Measurements from ENCODE around the gene GPI.

GPI gene

GRCh38 chr19:34405892-34406660 is 41.1 kb downstream of the GPI start:
- DNase-seq (ENCODE audit: low spot score): no peak
- TF ChIP-seq CTCF (IDR thresholded peaks at IDR 0.05; ENCODE audit: borderline replicate concordance, control extremely low read depth, extremely low read depth, insufficient read depth, missing control alignments): no peak
- in situ Hi-C loops (cut with MboI; ENCODE audit: low sequenced_read_pairs, unreplicated experiment): no loop called here

GRCh38 chr19:34408411-34408810 is 43.4 kb downstream of the GPI start:
- no peak for DNase-seq (ENCODE audit: low spot score)
- in situ Hi-C loops (cut with MboI; ENCODE audit: low sequenced_read_pairs, unreplicated experiment): no loop called here
- TF ChIP-seq CTCF (IDR thresholded peaks at IDR 0.05; ENCODE audit: borderline replicate concordance, control extremely low read depth, extremely low read depth, insufficient read depth, missing control alignments): no peak

GRCh38 chr19:34409189-34410164 is 44.5 kb downstream of the GPI start:
- in situ Hi-C loops (cut with MboI; ENCODE audit: low sequenced_read_pairs, unreplicated experiment): no loop called here
- no peak for DNase-seq (ENCODE audit: low spot score)
- no peak for TF ChIP-seq CTCF (IDR thresholded peaks at IDR 0.05; ENCODE audit: borderline replicate concordance, control extremely low read depth, extremely low read depth, insufficient read depth, missing control alignments)

- no peak for DNase-seq (ENCODE audit: low spot score)
- in situ Hi-C loops (cut with MboI; ENCODE audit: low sequenced_read_pairs, unreplicated experiment): no loop called here
- TF ChIP-seq CTCF (IDR thresholded peaks at IDR 0.05; ENCODE audit: borderline replicate concordance, control extremely low read depth, extremely low read depth, insufficient read depth, missing control alignments): no peak
Measured at GRCh38 chr19:34411216-34411615, 46.2 kb downstream of the GPI start.

GRCh38 chr19:34416021-34416545 is 51.1 kb downstream of the GPI start:
- in situ Hi-C loops (cut with MboI; ENCODE audit: low sequenced_read_pairs, unreplicated experiment): no loop called here
- no peak for DNase-seq (ENCODE audit: low spot score)
- TF ChIP-seq CTCF (IDR thresholded peaks at IDR 0.05; ENCODE audit: borderline replicate concordance, control extremely low read depth, extremely low read depth, insufficient read depth, missing control alignments): no peak

- TF ChIP-seq CTCF (IDR thresholded peaks at IDR 0.05; ENCODE audit: borderline replicate concordance, control extremely low read depth, extremely low read depth, insufficient read depth, missing control alignments): no peak
- DNase-seq (ENCODE audit: low spot score): no peak
- in situ Hi-C loops (cut with MboI; ENCODE audit: low sequenced_read_pairs, unreplicated experiment): no loop called here
Measured at GRCh38 chr19:34418300-34418699, 53.3 kb downstream of the GPI start.
